Activated CD4-positive, alpha-beta T cell treated with anti-CD3 and anti-CD28 coated beads for 24 hours (primary cell): ENCODE data around the gene ZC2HC1C.
A peak's percentile ranks its signal among the peaks of the same experiment; 100 is the strongest.

ENCODE experiments used
- DNase-seq, 2 donors: peaks; one replicate each; pipeline ENCODE4 v3.0.0-alpha.2; 2020; ENCODE audit warnings: low read depth in 2 of 2

Gene ZC2HC1C

GRCh38 chr14:75069121-75069810 lies at the start of gene ZC2HC1C:
TSS of gene ZC2HC1C (plus strand) at chr14:75069641. CDS start at chr14:75070574, 933 bp downstream.
- peak; percentile 38 to 63 for DNase-seq

- no peak for DNase-seq
These were observed 46.8 kb upstream of the ZC2HC1C start for GRCh38 chr14:75022655-75023054.

GRCh38 chr14:75023108-75023507 lies 46.3 kb upstream of the ZC2HC1C start:
- no peak for DNase-seq

GRCh38 chr14:75025082-75025481 lies 44.4 kb upstream of the ZC2HC1C start:
- DNase-seq, result no peak

- DNase-seq, result no peak
These were observed 43.6 kb upstream of the ZC2HC1C start for GRCh38 chr14:75025876-75026275.

- no peak for DNase-seq
These were observed 39.3 kb upstream of the ZC2HC1C start for GRCh38 chr14:75030147-75030546.

- no peak for DNase-seq
These were observed 36.5 kb upstream of the ZC2HC1C start for GRCh38 chr14:75032939-75033338.

GRCh38 chr14:75040507-75040906 lies 28.9 kb upstream of the ZC2HC1C start:
- no peak for DNase-seq

- DNase-seq, result no peak
These were observed 28.5 kb upstream of the ZC2HC1C start for GRCh38 chr14:75040959-75041358.

GRCh38 chr14:75041613-75042012 lies 27.8 kb upstream of the ZC2HC1C start:
- DNase-seq, result no peak

GRCh38 chr14:75042035-75042434 lies 27.4 kb upstream of the ZC2HC1C start:
- DNase-seq, result no peak

GRCh38 chr14:75044322-75044721 lies 25.1 kb upstream of the ZC2HC1C start:
- no peak for DNase-seq

- DNase-seq, result no peak
These were observed 24.7 kb upstream of the ZC2HC1C start for GRCh38 chr14:75044752-75045151.

- no peak for DNase-seq
These were observed 23.2 kb upstream of the ZC2HC1C start for GRCh38 chr14:75046275-75046674.

- no peak for DNase-seq
These were observed 22.5 kb upstream of the ZC2HC1C start for GRCh38 chr14:75046899-75047298.

GRCh38 chr14:75047506-75047905 lies 21.9 kb upstream of the ZC2HC1C start:
- DNase-seq, result no peak

GRCh38 chr14:75048101-75048500 lies 21.3 kb upstream of the ZC2HC1C start:
- DNase-seq, result no peak

GRCh38 chr14:75049136-75049535 lies 20.3 kb upstream of the ZC2HC1C start:
- no peak for DNase-seq

GRCh38 chr14:75049731-75050201 lies 19.7 kb upstream of the ZC2HC1C start:
- DNase-seq, result no peak

GRCh38 chr14:75050852-75051555 lies 18.4 kb upstream of the ZC2HC1C start, which contains the start of gene MLH3:
TSS of gene MLH3 (minus strand) at chr14:75051467. CDS start at chr14:75049655, 1,812 bp downstream.
- peak; percentile 58 to 69 for DNase-seq

GRCh38 chr14:75051556-75051899 lies 17.9 kb upstream of the ZC2HC1C start:
- DNase-seq, result no peak

- no peak for DNase-seq
These were observed 15.8 kb upstream of the ZC2HC1C start for GRCh38 chr14:75053396-75054291.
